Peyer's patch (tissue), 4 donors: ENCODE measurements around the gene KRTAP19-5.

Experiments
- POLR2A ChIP-seq, 2 donors: fragments of 450-650 bp; IDR thresholded peaks; one replicate each; pipeline ENCODE4 v1.5.1; 2017; ENCODE audit warnings: antibody characterized with exemption in 2 of 2, mild to moderate bottlenecking in 2 of 2, moderate library complexity in 2 of 2
- TF ChIP-seq, protein P1 (sequence below), 6 experiments: fragments of 450-650 bp in 4 of 6; fragments of 200-600 bp in 2 of 6; sonication (generic) in 1 of 6; IDR thresholded peaks; one replicate each; pipeline ENCODE4 v1.5.1; 2017 to 2019; ENCODE audit warnings: antibody characterized with exemption in 6 of 6, mild to moderate bottlenecking in 3 of 6, moderate library complexity in 1 of 6

DNA sequence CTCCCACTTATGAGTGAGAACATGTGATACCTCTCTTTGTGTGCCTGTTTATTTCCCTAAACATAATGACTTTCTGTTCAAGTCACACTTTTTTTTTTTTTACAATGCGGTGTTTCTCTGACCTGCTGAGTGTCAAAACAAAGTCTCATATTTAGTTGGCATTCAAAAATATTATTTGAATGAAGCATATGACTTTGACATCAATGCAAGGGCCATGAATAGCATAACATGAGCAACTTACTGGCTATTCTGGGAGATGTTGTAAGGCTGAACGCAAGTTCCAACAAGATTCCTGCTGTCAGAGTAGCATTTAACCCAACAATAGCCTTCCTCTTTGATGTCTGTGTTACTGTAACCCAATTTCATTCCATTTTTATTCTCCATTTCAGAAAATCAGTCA is 19.8 kb downstream of the KRTAP19-5 start:
- TF ChIP-seq, protein P1, sequence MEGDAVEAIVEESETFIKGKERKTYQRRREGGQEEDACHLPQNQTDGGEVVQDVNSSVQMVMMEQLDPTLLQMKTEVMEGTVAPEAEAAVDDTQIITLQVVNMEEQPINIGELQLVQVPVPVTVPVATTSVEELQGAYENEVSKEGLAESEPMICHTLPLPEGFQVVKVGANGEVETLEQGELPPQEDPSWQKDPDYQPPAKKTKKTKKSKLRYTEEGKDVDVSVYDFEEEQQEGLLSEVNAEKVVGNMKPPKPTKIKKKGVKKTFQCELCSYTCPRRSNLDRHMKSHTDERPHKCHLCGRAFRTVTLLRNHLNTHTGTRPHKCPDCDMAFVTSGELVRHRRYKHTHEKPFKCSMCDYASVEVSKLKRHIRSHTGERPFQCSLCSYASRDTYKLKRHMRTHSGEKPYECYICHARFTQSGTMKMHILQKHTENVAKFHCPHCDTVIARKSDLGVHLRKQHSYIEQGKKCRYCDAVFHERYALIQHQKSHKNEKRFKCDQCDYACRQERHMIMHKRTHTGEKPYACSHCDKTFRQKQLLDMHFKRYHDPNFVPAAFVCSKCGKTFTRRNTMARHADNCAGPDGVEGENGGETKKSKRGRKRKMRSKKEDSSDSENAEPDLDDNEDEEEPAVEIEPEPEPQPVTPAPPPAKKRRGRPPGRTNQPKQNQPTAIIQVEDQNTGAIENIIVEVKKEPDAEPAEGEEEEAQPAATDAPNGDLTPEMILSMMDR (IDR thresholded peaks at IDR 0.05), result no peak
- TF ChIP-seq POLR2A (IDR thresholded peaks at IDR 0.05), result no peak
